HG03175 (cell line): Measurements from ENCODE around the gene ST6GALNAC4.

Source experiments
- ATAC-seq: cut with Tn5 transposase; IDR thresholded peaks from one replicate; pipeline ENCODE4 v1.9.1; 2021; ENCODE audit warnings: mild to moderate bottlenecking, moderate library complexity; ENCODE audit not compliant: unreplicated experiment

ST6GALNAC4 gene

GRCh38 chr9:127931092-127931881 is 14.4 kb upstream of the ST6GALNAC4 start:
- ATAC-seq = peak; percentile 31

GRCh38 chr9:127930231-127931091 is 13.6 kb upstream of the ST6GALNAC4 start, which contains the start of gene PIP5KL1:
TSS of gene PIP5KL1 (minus strand) at chr9:127930777. CDS start at chr9:127930752, 25 bp downstream.
- ATAC-seq = peak; percentile 83

GRCh38 chr9:127929625-127929979 is 12.8 kb upstream of the ST6GALNAC4 start:
- no peak for ATAC-seq

GRCh38 chr9:127928676-127929624 is 12.1 kb upstream of the ST6GALNAC4 start:
- no peak for ATAC-seq

- ATAC-seq = no peak
These were observed 11.3 kb upstream of the ST6GALNAC4 start for GRCh38 chr9:127927988-127928675.

- no peak for ATAC-seq
These were observed 10.6 kb upstream of the ST6GALNAC4 start for GRCh38 chr9:127927201-127927987.

GRCh38 chr9:127926906-127927200 is 10.0 kb upstream of the ST6GALNAC4 start:
- no peak for ATAC-seq

- ATAC-seq = no peak
These were observed 9.4 kb upstream of the ST6GALNAC4 start for GRCh38 chr9:127925959-127926905.

- no peak for ATAC-seq
These were observed 8.0 kb upstream of the ST6GALNAC4 start for GRCh38 chr9:127924736-127925444.

- ATAC-seq = no peak
These were observed 6.9 kb upstream of the ST6GALNAC4 start for GRCh38 chr9:127923771-127924170.

GRCh38 chr9:127923046-127923445 is 6.2 kb upstream of the ST6GALNAC4 start:
- no peak for ATAC-seq

GRCh38 chr9:127921557-127922120 is 4.8 kb upstream of the ST6GALNAC4 start:
- no peak for ATAC-seq

GRCh38 chr9:127920794-127921193 is 4.0 kb upstream of the ST6GALNAC4 start:
- no peak for ATAC-seq

GRCh38 chr9:127919253-127919815 is 2.5 kb upstream of the ST6GALNAC4 start:
- no peak for ATAC-seq

- ATAC-seq = no peak
These were observed 1.6 kb upstream of the ST6GALNAC4 start for GRCh38 chr9:127918183-127919107.

GRCh38 chr9:127917603-127918002 is 762 bp upstream of the ST6GALNAC4 start:
- ATAC-seq = peak; percentile 33
